T-helper 17 cell (primary cell): ENCODE results near the gene PYM1. TPM values are rescaled to one million over a fixed set of nuclear protein-coding genes. Genes with fewer than 3 reads are reported as not detected.
A peak's percentile ranks its signal among the peaks of the same experiment; 100 is the strongest.
"Not testable (repeated sequence)": the region's sequence is repeated elsewhere in the genome, so short reads cannot be mapped to it uniquely, and the experiment has no call there.

Source experiments
- ATAC-seq: fragments of 150-1000 bp; cut with Tn5 transposase; 2 replicates; pipeline ENCODE4 v1.10.0; 2021; ENCODE audit warnings: mild to moderate bottlenecking, moderate library complexity
- DNase-seq, 3 donors: peaks; one replicate each; pipeline versions ENCODE4 v3.0.0 to v3.0.0-alpha.2; 2020 to 2021
- H3K9me3 ChIP-seq: one replicate; pipeline ENCODE4 v1.7.0; 2013; ENCODE audit warnings: low read length, mild to moderate bottlenecking; ENCODE audit not compliant: control insufficient read depth, poor library complexity, severe bottlenecking
- H3K27ac Mint-ChIP-seq: one replicate; pipeline ENCODE4 v1.8.0; 2022; ENCODE audit warnings: mild to moderate bottlenecking, moderate library complexity, mixed read lengths
- H3K27me3 Mint-ChIP-seq: one replicate; pipeline ENCODE4 v1.8.0; 2022; ENCODE audit warnings: mixed read lengths
- H3K36me3 Mint-ChIP-seq: one replicate; pipeline ENCODE4 v1.8.0; 2022; ENCODE audit warnings: low read depth, mixed read lengths
- H3K4me1 Mint-ChIP-seq: one replicate; pipeline ENCODE4 v1.8.0; 2022; ENCODE audit warnings: mild to moderate bottlenecking, mixed read lengths
- H3K4me3 Mint-ChIP-seq: one replicate; pipeline ENCODE4 v1.8.0; 2022; ENCODE audit warnings: mild to moderate bottlenecking, moderate library complexity, mixed read lengths
- total RNA-seq, 4 donors: library from RNA in 2 of 4; stranded (reverse) in 2 of 4; gene quantifications; one replicate each; pipeline ENCODE4 v1.2.3 and lab custom pipeline; 2022 to 2026

PYM1 gene
- total RNA-seq, 2 donors from 2014 or later, result 21.9 to 23.3 TPM

DNA sequence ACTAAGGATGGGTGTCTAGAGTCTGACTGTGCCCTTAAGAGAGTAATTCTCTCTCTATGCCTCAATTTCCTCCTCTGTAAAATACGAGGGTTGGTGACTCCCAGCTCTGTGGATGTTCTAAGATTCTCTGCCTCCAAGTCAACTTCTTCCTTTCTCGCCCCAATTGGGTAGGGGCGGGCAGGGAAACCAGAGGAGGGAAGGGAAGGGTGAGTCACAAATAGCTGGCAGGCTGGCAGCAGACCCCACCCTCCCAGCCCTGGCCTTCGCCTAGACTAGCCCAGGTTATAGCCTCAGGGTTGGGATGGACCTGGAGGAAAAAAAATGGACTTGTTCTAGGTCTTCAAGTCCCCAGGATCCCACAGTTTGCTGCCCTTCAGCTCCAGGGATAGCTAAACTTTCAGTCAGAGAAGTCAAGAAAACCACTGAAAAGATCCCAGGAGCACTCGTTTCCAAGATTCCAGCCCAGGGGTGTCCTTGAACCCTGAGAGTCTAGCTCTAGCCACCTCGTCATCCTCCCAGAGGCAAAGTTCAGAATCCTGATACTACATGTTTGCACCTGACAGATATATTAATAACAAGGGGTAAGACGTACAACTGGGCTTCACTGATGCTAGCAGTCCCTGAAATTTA, 5.6 kb upstream of the PYM1 start:
- Mint-ChIP-seq H3K27ac (peak overlapping the region; percentile 100), H3K4me3 (peak overlapping the region; percentile 100), H3K27me3 (no peaks in the 10 kb centered on the region), H3K4me1 (peaks cover 64% of the 10 kb centered on the region), H3K36me3 (peaks cover 24% of the 10 kb centered on the region)
- ATAC-seq (no peak), DNase-seq (no peak)
- H3K9me3 ChIP-seq, result no peaks in the 10 kb centered on the region

- Mint-ChIP-seq H3K36me3 (peaks cover 24% of the 10 kb centered on the region), H3K4me1 (peaks cover 64% of the 10 kb centered on the region), H3K4me3 (peak overlapping the region; percentile 100), H3K27me3 (no peaks in the 10 kb centered on the region), H3K27ac (peak overlapping the region; percentile 100)
- H3K9me3 ChIP-seq, result no peaks in the 10 kb centered on the region
- DNase-seq, result no peak
- ATAC-seq, result peak; percentile 24
Measured at GRCh38 chr12:55932551-55932910, 4.8 kb upstream of the PYM1 start.

GRCh38 chr12:55931780-55932550, 4.3 kb upstream of the PYM1 start:
- Mint-ChIP-seq H3K4me1 (peaks cover 61% of the 10 kb centered on the region), H3K27ac (peak overlapping the region; percentile 100), H3K4me3 (peak overlapping the region; percentile 100), H3K36me3 (peaks cover 23% of the 10 kb centered on the region), H3K27me3 (no peaks in the 10 kb centered on the region)
- no peaks in the 10 kb centered on the region for H3K9me3 ChIP-seq
- DNase-seq (peak in 2 of 3 donors; percentile 30 to 34), ATAC-seq (no peak)

DNA sequence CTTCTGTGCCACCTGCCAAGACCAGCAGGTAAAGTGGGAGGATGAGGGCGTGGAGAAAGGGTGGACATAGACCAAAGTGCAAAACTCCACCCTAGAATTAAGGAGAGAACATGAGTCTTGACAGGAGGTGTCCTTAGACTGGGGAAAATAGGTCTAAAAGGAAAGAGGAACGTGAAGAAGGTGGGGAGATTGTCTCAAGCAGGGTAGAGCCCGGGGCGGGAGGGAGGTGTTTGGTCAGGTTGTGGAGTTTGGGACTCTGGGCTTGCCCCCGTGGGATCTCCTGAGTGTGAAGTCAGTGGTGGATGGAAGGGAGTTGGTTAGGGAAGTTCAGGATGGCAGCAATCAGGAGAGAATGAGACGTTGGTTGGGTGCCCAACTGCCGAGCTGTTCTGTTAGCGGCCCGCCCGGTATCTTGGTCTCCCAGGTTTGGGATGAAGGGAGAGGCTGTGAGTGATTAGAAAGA, 3.7 kb upstream of the PYM1 start:
- Mint-ChIP-seq H3K4me3 (peak overlapping the region; percentile 100), H3K27ac (peak overlapping the region; percentile 100), H3K36me3 (peaks cover 23% of the 10 kb centered on the region), H3K4me1 (peaks cover 59% of the 10 kb centered on the region), H3K27me3 (no peaks in the 10 kb centered on the region)
- H3K9me3 ChIP-seq, result no peaks in the 10 kb centered on the region
- ATAC-seq (no peak), DNase-seq (no peak)

- H3K27me3 Mint-ChIP-seq, result no peaks in the 10 kb centered on the region
- H3K4me1 Mint-ChIP-seq, result peaks cover 60% of the 10 kb centered on the region
- peak within 1 kb of the TSS; percentile 100 for H3K4me3 Mint-ChIP-seq
- H3K9me3 ChIP-seq, result no peaks in the 10 kb centered on the region
- DNase-seq (peak; percentile 46 to 51 (median 51)), ATAC-seq (peak; percentile 32)
- H3K36me3 Mint-ChIP-seq, result peaks cover 20% of the 10 kb centered on the region
- H3K27ac Mint-ChIP-seq, result peak within 1 kb of the TSS; percentile 100
Measured at GRCh38 chr12:55930771-55931316, 3.1 kb upstream of the PYM1 start, which contains the start of gene DGKA. TSS of gene DGKA (plus strand) at chr12:55931162. CDS start at chr12:55936504, 5,342 bp downstream.

DNA sequence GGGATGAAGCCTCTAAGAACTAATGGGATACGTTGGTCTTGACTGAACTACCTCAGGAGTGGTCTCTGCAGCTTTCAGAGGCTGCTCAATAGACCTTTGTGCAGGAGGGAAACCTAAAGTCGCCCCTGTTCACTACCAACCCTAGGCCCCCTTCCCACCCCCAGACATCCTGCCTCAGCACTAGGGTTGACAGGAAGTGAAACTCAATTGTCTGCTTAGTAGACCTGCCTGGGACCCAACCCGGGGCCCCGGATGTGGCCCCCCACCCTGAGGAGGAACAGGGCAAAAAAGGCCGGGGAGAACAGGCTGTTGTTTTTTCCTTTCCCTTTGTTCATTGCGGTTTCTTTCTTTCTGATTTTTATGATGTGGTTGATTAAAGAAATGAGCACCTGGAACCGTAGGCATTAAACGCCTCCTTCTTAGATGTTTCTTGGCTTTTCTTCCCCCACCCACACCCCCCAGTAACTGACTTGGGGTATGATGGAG, 1.7 kb upstream of the PYM1 start:
- Mint-ChIP-seq H3K27ac (peak overlapping the region; percentile 100), H3K27me3 (no peaks in the 10 kb centered on the region), H3K36me3 (peaks cover 23% of the 10 kb centered on the region), H3K4me3 (peak overlapping the region; percentile 100), H3K4me1 (peaks cover 60% of the 10 kb centered on the region)
- DNase-seq, result peak; percentile 67 to 84 (median 70)
- peak; percentile 71 for ATAC-seq
- no peaks in the 10 kb centered on the region for H3K9me3 ChIP-seq

- Mint-ChIP-seq H3K4me1 (peaks cover 63% of the 10 kb centered on the region), H3K27me3 (no peaks in the 10 kb centered on the region), H3K4me3 (peak overlapping the region; percentile 98), H3K36me3 (peaks cover 20% of the 10 kb centered on the region), H3K27ac (peak overlapping the region; percentile 100)
- H3K9me3 ChIP-seq, result no peaks in the 10 kb centered on the region
- ATAC-seq, result peak; percentile 53
- DNase-seq, result peak; percentile 70 to 87 (median 81)
Measured at GRCh38 chr12:55926738-55927587, 731 bp downstream of the PYM1 start.

GRCh38 chr12:55925870-55926737, 1.6 kb downstream of the PYM1 start:
- ATAC-seq (no peak), DNase-seq (no peak)
- Mint-ChIP-seq H3K27ac (peak overlapping the region; percentile 100), H3K4me3 (peak overlapping the region; percentile 98), H3K4me1 (peaks cover 62% of the 10 kb centered on the region), H3K27me3 (no peaks in the 10 kb centered on the region), H3K36me3 (peaks cover 14% of the 10 kb centered on the region)
- H3K9me3 ChIP-seq, result no peaks in the 10 kb centered on the region

GRCh38 chr12:55925371-55925770, 2.3 kb downstream of the PYM1 start:
- ATAC-seq (no peak), DNase-seq (no peak)
- Mint-ChIP-seq H3K4me3 (peak overlapping the region; percentile 98), H3K27ac (peak overlapping the region; percentile 100), H3K4me1 (peaks cover 58% of the 10 kb centered on the region), H3K36me3 (peaks cover 13% of the 10 kb centered on the region), H3K27me3 (no peaks in the 10 kb centered on the region)
- H3K9me3 ChIP-seq, result no peaks in the 10 kb centered on the region

- H3K4me3 Mint-ChIP-seq, DNase-seq, ATAC-seq, H3K27me3 Mint-ChIP-seq, H3K9me3 ChIP-seq: not testable (repeated sequence)
- H3K27ac Mint-ChIP-seq, result peak overlapping the region; percentile 100
- H3K4me1 Mint-ChIP-seq, result peaks cover 48% of the 10 kb centered on the region
- H3K36me3 Mint-ChIP-seq, result peaks cover 13% of the 10 kb centered on the region
Measured at GRCh38 chr12:55923648-55924047, 4.0 kb downstream of the PYM1 start.

- Mint-ChIP-seq H3K36me3 (peaks cover 9% of the 10 kb centered on the region), H3K27me3 (no peaks in the 10 kb centered on the region), H3K4me3 (peak overlapping the region; percentile 45), H3K27ac (peak overlapping the region; percentile 66), H3K4me1 (peaks cover 44% of the 10 kb centered on the region)
- ATAC-seq, result no peak
- H3K9me3 ChIP-seq, result no peaks in the 10 kb centered on the region
- no peak for DNase-seq
Measured at GRCh38 chr12:55922126-55922525, 5.6 kb downstream of the PYM1 start.

DNA sequence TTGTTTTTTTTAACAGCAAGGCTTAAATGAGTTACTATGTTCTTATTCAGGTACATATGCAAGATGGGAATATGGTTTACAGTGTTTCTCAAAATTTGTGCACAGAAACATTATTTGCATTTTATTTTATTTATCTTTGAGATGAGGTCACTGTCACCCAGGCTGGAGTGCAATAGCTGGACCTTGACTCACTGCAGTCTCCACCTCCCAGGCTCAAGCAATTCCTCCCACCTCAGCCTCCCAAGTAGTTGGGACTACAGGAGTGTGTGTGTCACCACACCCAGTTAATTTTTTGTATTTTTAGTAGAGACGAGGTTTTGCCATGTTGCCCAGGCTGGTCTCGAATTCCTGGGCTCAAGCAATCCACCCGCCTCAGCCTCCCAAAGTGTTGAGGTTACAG, 8.7 kb downstream of the PYM1 start:
- not testable (repeated sequence) for H3K27me3 Mint-ChIP-seq, H3K36me3 Mint-ChIP-seq, ATAC-seq, DNase-seq, H3K9me3 ChIP-seq, H3K4me3 Mint-ChIP-seq
- Mint-ChIP-seq H3K27ac (peak overlapping the region; percentile 63), H3K4me1 (peaks cover 34% of the 10 kb centered on the region)
